Measurements from ENCODE around the gene SEMA3B.
"Not testable (repeated sequence)": the region's sequence is repeated elsewhere in the genome, so short reads cannot be mapped to it uniquely, and the experiment has no call there.

The SEMA3B gene

DNA sequence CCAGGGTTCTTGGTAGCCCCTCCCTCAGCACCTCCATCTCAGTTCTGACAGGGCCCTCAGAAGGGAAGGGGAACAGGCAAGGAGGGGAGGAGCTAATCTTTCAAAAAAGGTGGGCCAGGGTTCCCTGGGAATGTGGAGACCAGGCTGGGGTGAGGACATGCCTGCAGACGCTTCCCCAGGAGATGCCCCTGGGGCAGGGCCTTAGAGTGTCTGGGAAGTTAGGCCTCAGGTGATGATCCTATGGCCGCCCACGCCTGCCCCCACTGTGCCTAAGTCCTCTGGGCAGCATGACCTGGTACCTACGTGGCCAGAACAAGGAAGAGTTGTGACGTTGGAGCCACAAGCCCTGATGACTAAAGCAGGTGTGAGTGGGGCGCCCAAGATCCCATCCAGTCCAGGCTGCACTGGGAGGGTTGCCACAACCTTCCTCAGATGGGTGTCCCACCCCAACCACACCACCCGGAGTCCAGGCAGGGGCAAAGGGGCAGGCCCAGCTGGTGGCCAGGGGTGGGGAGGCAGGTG is 3.9 kb upstream of the SEMA3B start:
- H3K27ac Mint-ChIP-seq: no peak overlapping the region
- H3K4me3 Mint-ChIP-seq: no peak overlapping the region
- H3K27me3 Mint-ChIP-seq: no peaks in the 10 kb centered on the region
- ATAC-seq (replicated peaks) (no peak), DNase-seq (no peak)
- H3K4me1 Mint-ChIP-seq (ENCODE audit: low read depth in 2 of 2): peaks cover 0 to 2% of the 10 kb centered on the region in 2 donors
- peaks cover 24% of the 10 kb centered on the region for H3K36me3 Mint-ChIP-seq (ENCODE audit: insufficient read depth)
- no peaks in the 10 kb centered on the region for H3K9me3 Mint-ChIP-seq

DNA sequence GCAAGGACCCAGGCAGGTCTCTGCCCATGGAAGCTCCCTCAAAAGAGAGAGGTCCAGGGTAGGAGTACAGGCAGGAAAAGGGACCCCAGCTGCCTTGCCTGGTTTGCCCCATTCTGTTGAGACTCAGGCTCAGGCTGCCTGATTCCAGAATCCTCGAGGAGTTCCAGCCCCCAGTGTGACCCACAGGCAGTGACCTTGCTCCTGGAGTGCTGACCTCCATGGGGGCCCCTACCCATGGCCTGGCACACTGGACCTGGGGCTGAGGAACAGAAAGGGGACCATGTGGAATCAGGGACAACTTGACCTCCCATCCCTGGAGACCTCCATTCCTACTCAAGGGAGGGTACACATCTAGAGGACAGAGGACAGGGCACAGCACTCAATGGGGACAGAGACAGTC is 3.4 kb upstream of the SEMA3B start:
- no peak overlapping the region for H3K4me3 Mint-ChIP-seq
- peaks cover 0 to 2% of the 10 kb centered on the region in 2 donors for H3K4me1 Mint-ChIP-seq (ENCODE audit: low read depth in 2 of 2)
- H3K36me3 Mint-ChIP-seq (ENCODE audit: insufficient read depth): peaks cover 22% of the 10 kb centered on the region
- no peaks in the 10 kb centered on the region for H3K27me3 Mint-ChIP-seq
- ATAC-seq (replicated peaks) (no peak), DNase-seq (no peak)
- peak overlapping the region in 1 of 2 donors; percentile 75 for H3K27ac Mint-ChIP-seq
- no peaks in the 10 kb centered on the region for H3K9me3 Mint-ChIP-seq

DNA sequence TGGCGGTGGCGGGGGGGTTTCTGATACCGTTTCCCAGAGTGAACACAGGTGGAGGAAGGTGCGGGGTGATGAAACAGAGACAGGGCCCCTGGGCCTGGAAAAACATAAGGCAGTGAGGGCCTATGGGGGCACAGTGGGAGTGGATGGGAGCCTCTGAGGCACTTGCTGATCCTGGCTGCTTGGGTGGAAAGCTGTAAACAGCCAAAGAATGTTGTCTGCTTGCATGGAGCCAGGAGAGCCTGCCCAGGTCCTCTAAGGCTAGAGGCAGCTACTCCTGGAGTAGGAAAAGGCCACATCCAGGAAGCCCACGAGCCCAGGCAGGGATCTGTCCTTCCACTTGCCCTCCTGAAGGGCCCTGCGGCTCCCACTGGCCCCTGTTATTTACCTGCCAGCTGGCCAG is 2.9 kb upstream of the SEMA3B start:
- DNase-seq: no peak
- peaks cover 18% of the 10 kb centered on the region for H3K36me3 Mint-ChIP-seq (ENCODE audit: insufficient read depth)
- peaks cover 0 to 2% of the 10 kb centered on the region in 2 donors for H3K4me1 Mint-ChIP-seq (ENCODE audit: low read depth in 2 of 2)
- no peaks in the 10 kb centered on the region for H3K27me3 Mint-ChIP-seq
- peak overlapping the region in 1 of 2 donors; percentile 75 for H3K27ac Mint-ChIP-seq
- no peaks in the 10 kb centered on the region for H3K9me3 Mint-ChIP-seq
- no peak overlapping the region for H3K4me3 Mint-ChIP-seq
- no peak for ATAC-seq (replicated peaks)

DNA sequence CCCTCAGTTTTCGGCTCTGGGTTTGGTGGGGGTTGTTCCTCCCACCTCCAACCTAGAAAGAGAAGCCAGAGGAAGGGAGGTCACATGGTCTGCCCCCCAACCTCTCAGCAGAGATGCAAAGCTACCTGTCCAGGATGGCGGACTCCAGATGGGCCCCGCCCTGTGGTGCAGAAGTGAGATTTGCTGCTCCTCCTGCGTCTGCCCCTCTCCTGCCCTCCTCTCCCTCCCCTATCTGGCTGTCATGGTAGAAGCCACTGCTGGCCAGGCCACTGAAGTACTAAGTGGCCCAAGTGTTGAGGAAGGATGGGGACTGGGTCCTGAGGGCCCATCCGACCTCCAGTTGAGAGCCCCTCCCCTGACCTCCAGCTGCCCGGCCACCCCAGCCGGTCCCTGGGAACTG is 2.1 kb upstream of the SEMA3B start:
- DNase-seq: no peak
- no peak overlapping the region for H3K27ac Mint-ChIP-seq
- no peak overlapping the region for H3K4me3 Mint-ChIP-seq
- ATAC-seq (replicated peaks): no peak
- peaks cover 17% of the 10 kb centered on the region for H3K36me3 Mint-ChIP-seq (ENCODE audit: insufficient read depth)
- H3K4me1 Mint-ChIP-seq (ENCODE audit: low read depth in 2 of 2): peaks cover 0 to 3% of the 10 kb centered on the region in 2 donors
- H3K9me3 Mint-ChIP-seq: no peaks in the 10 kb centered on the region
- no peaks in the 10 kb centered on the region for H3K27me3 Mint-ChIP-seq

DNA sequence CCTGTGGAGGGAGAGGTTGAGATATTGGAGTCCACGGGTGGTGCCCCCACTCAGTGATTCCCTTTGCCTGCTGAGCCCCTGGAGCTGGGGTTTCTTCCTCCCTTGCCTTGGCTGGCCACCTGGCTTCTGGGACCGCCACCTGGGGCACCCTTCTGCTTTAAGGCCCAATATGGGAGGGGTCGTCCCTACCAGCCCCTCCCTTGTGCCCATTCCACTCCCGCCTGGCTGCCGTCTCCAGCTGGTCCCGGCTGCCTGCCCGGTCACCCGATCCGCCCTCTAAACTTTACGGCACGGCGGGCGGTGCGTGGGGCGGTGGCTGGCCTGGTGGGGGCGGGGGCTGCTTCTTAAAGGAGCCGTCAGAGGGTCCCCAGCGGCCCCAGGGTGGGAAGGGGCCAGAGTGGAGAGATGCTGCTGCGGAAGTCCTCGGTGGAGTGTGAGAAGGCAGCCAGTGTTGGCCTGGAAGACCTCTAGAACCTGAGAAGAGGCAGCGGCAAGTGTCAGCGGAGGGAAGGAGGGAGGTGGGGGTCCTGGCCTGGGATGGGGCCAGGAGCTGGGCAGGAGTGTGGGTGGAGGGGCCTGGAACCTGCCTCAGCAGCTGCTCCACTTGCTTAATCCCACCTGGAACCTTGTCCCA is 1.6 kb upstream of the SEMA3B start:
- DNase-seq (no peak), ATAC-seq (replicated peaks) (no peak)
- Mint-ChIP-seq H3K9me3 (no peaks in the 10 kb centered on the region), H3K4me1 (ENCODE audit: low read depth in 2 of 2) (peaks cover 0 to 4% of the 10 kb centered on the region in 2 donors), H3K4me3 (no peak overlapping the region), H3K36me3 (ENCODE audit: insufficient read depth) (peaks cover 20% of the 10 kb centered on the region), H3K27ac (no peak overlapping the region), H3K27me3 (no peaks in the 10 kb centered on the region)

DNA sequence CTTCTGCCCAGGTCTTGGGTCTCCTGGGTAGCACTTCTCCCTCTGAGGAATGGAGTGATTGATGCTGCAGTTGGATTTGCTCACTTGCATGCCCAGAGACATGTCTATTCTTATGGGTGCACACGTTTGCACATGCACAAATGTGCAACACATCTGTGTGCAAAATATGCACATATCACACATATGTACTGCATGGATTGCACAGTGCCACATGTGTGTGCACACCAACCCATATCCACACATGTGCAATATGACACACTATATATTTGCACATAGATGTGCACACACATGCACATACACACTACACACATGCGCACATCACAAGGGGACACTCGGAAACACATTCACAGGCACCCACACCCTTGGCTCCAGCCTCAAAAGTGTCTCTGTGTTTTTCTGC is 671 bp upstream of the SEMA3B start:
- DNase-seq: no peak
- Mint-ChIP-seq H3K27me3 (peaks cover 5 to 7% of the 10 kb centered on the region in 2 donors), H3K27ac (no peak overlapping the region), H3K4me3 (no peak overlapping the region), H3K4me1 (ENCODE audit: low read depth in 2 of 2) (peaks cover 4 to 8% of the 10 kb centered on the region in 2 donors), H3K36me3 (ENCODE audit: insufficient read depth) (peaks cover 25% of the 10 kb centered on the region), H3K9me3 (no peaks in the 10 kb centered on the region)
- ATAC-seq (replicated peaks): no peak

DNA sequence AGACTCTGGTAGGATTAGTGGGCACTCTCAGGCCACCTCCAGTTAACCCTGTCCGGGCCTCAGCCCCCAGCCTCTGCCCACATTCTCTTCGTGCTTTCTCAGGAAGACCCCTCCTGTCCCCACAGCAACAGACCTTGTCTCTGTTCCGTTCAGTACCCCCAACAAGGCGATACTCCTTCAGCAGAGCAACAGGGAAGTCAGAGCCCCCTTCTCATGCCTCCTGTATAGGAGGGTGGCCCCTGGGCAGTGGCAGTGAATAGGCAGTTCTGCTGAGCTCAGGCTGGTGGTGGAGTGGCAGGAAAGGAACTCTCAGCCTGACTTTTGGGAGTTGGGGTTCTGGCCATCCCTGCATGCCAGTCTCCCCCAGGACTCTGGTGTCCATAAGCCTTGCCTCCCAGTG is 513 bp downstream of the SEMA3B start:
- no peaks in the 10 kb centered on the region for H3K9me3 Mint-ChIP-seq
- H3K27me3 Mint-ChIP-seq: peaks cover 12 to 19% of the 10 kb centered on the region in 2 donors
- H3K4me3 Mint-ChIP-seq: no peak overlapping the region
- H3K4me1 Mint-ChIP-seq (ENCODE audit: low read depth in 2 of 2): peaks cover 10 to 12% of the 10 kb centered on the region in 2 donors
- ATAC-seq (replicated peaks) (no peak), DNase-seq (no peak)
- no peak overlapping the region for H3K27ac Mint-ChIP-seq
- H3K36me3 Mint-ChIP-seq (ENCODE audit: insufficient read depth): peaks cover 20% of the 10 kb centered on the region

DNA sequence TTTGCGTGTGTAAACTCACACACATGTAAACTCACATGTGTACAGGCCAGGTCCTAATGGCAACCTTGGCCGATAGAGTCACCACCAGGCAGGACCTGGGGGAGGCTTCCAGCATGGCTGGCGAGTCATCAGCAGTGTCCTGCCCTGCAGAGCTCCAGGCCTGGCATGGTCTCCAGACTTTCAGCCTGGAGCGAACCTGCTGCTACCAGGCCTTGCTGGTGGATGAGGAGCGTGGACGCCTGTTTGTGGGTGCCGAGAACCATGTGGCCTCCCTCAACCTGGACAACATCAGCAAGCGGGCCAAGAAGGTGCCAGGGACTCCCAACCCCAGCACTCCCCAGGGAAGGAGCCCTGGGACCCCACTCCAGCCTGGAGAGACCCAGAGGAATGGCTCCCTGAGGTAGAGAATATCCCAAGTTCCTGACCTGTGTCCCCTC is 1.0 kb downstream of the SEMA3B start:
- Mint-ChIP-seq H3K4me3 (no peak overlapping the region), H3K27me3 (peaks cover 17 to 24% of the 10 kb centered on the region in 2 donors), H3K27ac (no peak overlapping the region), H3K9me3 (no peaks in the 10 kb centered on the region), H3K4me1 (ENCODE audit: low read depth in 2 of 2) (peaks cover 12 to 16% of the 10 kb centered on the region in 2 donors), H3K36me3 (ENCODE audit: insufficient read depth) (peaks cover 19% of the 10 kb centered on the region)
- DNase-seq: no peak
- ATAC-seq (replicated peaks): no peak

DNA sequence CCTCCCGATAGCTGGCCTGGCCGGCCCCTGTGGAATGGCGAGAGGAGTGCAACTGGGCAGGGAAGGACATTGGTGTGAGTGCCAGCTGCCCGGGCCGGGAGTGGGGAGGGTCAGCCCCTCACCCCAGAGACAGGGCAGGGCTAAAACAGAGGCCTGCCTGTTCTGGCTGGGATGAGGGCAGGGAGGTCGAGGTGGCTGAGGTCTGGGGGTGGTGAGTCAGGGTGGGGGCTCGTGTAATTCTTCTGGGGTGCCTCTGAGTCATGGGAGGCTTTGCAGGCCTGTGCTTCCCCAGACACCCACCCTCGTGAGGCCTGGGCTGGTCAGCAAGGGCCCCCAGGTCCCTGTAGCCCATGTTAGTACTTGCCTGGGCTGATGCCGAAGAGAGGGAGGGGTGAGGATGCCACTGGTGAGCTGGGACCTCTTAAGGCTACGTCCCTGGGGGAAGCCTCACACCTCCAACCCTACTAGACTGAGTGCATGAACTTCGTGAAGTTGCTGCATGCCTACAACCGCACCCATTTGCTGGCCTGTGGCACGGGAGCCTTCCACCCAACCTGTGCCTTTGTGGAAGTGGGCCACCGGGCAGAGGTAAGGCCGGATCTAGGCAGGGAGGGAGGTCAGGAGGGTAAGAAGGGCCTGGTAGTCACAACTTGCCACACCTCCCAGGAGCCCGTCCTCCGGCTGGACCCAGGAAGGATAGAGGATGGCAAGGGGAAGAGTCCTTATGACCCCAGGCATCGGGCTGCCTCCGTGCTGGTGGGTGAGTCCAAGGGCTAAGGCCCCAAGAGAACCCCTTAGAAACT is 1.7 kb downstream of the SEMA3B start:
- peaks cover 16 to 19% of the 10 kb centered on the region in 2 donors for H3K4me1 Mint-ChIP-seq (ENCODE audit: low read depth in 2 of 2)
- H3K4me3 Mint-ChIP-seq: no peak overlapping the region
- no peaks in the 10 kb centered on the region for H3K9me3 Mint-ChIP-seq
- ATAC-seq (replicated peaks): no peak
- no peak for DNase-seq
- H3K36me3 Mint-ChIP-seq (ENCODE audit: insufficient read depth): peaks cover 20% of the 10 kb centered on the region
- H3K27ac Mint-ChIP-seq: no peak overlapping the region
- peaks cover 23 to 30% of the 10 kb centered on the region in 2 donors for H3K27me3 Mint-ChIP-seq

DNA sequence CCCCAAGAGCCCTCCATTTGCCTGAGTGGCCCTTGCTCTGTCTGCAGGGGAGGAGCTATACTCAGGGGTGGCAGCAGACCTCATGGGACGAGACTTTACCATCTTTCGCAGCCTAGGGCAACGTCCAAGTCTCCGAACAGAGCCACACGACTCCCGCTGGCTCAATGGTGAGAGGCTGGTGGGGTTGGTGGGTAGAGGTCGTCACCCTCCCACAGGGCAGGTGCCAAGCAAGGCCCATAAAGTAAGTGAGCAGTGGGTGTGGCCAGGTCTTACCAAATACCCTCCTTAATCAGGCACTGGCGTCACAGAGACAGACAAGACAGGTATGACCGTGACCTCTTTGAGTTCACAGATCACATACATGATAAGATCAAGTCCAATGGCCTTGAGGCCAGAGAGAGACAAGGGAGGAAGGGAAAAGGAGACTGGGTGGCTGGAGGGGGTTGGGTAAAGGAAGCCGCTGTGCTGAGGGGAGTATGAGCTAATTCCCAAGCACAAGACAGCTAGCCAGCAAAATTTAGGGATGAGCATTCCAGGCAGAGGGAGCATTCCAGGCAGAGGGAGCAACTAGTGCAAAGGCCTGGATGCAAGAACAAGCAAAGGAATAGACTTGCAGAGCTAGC is 2.5 kb downstream of the SEMA3B start:
- ATAC-seq (replicated peaks) (no peak), DNase-seq (no peak)
- peaks cover 31 to 38% of the 10 kb centered on the region in 2 donors for H3K27me3 Mint-ChIP-seq
- no peaks in the 10 kb centered on the region for H3K9me3 Mint-ChIP-seq
- peaks cover 22% of the 10 kb centered on the region in 2 donors for H3K4me1 Mint-ChIP-seq (ENCODE audit: low read depth in 2 of 2)
- no peak overlapping the region for H3K27ac Mint-ChIP-seq
- H3K4me3 Mint-ChIP-seq: peak overlapping the region in 1 of 2 donors; percentile 27
- H3K36me3 Mint-ChIP-seq (ENCODE audit: insufficient read depth): peaks cover 20% of the 10 kb centered on the region

DNA sequence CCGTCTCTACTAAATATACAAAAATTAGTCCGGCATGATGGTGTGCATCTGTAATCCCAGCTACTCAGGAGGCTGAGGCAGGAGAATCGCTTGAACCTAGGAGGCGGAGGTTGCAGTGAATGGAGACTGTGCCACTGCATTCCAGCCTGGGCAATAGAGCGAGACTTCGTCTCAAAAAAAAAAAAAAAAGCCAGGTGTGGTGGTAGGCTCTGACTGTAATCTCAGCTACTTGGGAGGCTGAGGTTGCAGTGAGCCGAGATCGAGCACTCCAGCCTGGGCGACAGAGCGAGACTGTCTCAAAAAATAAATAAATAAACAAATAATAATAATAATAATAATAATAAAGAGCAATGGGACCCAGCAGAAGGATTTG is 3.6 kb downstream of the SEMA3B start:
- H3K36me3 Mint-ChIP-seq (ENCODE audit: insufficient read depth): peaks cover 20% of the 10 kb centered on the region
- H3K27ac Mint-ChIP-seq; H3K9me3 Mint-ChIP-seq; DNase-seq; ATAC-seq (replicated peaks): not testable (repeated sequence)
- H3K4me1 Mint-ChIP-seq (ENCODE audit: low read depth in 2 of 2): peaks cover 22% of the 10 kb centered on the region in 2 donors
- H3K27me3 Mint-ChIP-seq: peaks cover 31 to 43% of the 10 kb centered on the region in 2 donors
- peak overlapping the region in 1 of 2 donors; percentile 39 for H3K4me3 Mint-ChIP-seq

DNA sequence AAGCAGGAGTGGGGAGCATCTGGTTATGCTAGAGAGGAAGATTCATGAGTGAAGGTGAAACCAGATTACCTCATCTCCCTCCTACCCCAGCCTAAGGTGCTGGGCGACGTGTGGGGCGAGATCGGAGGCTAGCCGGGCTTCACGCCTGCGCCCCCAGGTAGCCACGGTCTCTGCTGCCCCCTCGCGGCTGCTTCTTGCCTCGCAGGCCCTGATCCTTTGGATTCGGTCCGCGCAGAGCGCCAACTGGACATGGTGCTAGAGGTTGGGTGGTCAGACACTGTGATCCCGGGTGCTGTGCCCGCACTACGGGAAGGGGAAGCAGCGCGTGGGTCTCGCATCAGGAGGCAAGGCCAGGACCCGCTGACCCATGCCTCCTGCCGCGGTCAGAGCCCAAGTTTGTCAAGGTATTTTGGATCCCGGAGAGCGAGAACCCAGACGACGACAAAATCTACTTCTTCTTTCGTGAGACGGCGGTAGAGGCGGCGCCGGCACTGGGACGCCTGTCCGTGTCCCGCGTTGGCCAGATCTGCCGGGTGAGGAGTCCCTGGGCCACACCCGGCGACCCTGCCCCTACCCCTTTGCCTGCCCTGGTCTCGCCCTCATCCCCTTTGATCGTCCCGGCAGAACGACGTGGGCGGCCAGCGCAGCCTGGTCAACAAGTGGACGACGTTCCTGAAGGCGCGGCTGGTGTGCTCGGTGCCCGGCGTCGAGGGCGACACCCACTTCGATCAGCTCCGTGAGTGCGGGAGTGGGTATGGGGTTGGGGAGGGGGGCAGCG is 4.2 kb downstream of the SEMA3B start:
- Mint-ChIP-seq H3K27ac (peak overlapping the region; percentile 55 to 89), H3K4me3 (peak overlapping the region; percentile 39 to 83), H3K9me3 (no peaks in the 10 kb centered on the region), H3K4me1 (ENCODE audit: low read depth in 2 of 2) (peaks cover 22% of the 10 kb centered on the region in 2 donors), H3K27me3 (peaks cover 35 to 49% of the 10 kb centered on the region in 2 donors), H3K36me3 (ENCODE audit: insufficient read depth) (peaks cover 20% of the 10 kb centered on the region)
- DNase-seq (peak; percentile 88 to 90 (median 90)), ATAC-seq (replicated peaks) (peak; percentile 88)

DNA sequence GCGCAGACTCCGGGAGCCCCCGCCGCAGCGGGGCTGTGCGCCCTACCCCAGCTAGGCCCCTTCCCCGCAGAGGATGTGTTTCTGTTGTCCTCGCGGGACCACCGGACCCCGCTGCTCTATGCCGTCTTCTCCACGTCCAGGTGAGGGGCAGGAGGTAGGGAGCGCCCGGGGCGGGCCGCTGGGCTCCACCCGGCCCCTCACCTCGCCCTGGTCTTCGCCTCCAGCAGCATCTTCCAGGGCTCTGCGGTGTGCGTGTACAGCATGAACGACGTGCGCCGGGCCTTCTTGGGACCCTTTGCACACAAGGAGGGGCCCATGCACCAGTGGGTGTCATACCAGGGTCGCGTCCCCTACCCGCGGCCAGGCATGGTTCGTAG is 4.7 kb downstream of the SEMA3B start:
- Mint-ChIP-seq H3K4me3 (peak overlapping the region in 1 of 2 donors; percentile 83), H3K4me1 (ENCODE audit: low read depth in 2 of 2) (peaks cover 22% of the 10 kb centered on the region in 2 donors)

More for the DNA sequence above, 4.7 kb downstream of the SEMA3B start:
- Mint-ChIP-seq H3K36me3 (ENCODE audit: insufficient read depth) (peaks cover 22% of the 10 kb centered on the region), H3K9me3 (no peaks in the 10 kb centered on the region), H3K27me3 (peaks cover 35 to 51% of the 10 kb centered on the region in 2 donors), H3K27ac (peak overlapping the region in 1 of 2 donors; percentile 15)
- DNase-seq: no peak
- ATAC-seq (replicated peaks): no peak
